ENCODE results near the gene ARHGAP29.
"Not testable (repeated sequence)": the region's sequence is repeated elsewhere in the genome, so short reads cannot be mapped to it uniquely, and the experiment has no call there.

- TF ChIP-seq TRIM28 (IDR thresholded peaks at IDR 0.05; ENCODE audit: borderline replicate concordance, low read length); YY1 (tag by site-specific recombination; IDR thresholded peaks at IDR 0.05); ZNF274 (IDR thresholded peaks at IDR 0.05; ENCODE audit: low read length); ZNF274 (tag by site-specific recombination; IDR thresholded peaks at IDR 0.05; ENCODE audit: borderline replicate concordance); ZNF366 (tag by site-specific recombination; conservative IDR thresholded peaks at IDR 0.05): not testable (repeated sequence)
- TF ChIP-seq, protein P1, sequence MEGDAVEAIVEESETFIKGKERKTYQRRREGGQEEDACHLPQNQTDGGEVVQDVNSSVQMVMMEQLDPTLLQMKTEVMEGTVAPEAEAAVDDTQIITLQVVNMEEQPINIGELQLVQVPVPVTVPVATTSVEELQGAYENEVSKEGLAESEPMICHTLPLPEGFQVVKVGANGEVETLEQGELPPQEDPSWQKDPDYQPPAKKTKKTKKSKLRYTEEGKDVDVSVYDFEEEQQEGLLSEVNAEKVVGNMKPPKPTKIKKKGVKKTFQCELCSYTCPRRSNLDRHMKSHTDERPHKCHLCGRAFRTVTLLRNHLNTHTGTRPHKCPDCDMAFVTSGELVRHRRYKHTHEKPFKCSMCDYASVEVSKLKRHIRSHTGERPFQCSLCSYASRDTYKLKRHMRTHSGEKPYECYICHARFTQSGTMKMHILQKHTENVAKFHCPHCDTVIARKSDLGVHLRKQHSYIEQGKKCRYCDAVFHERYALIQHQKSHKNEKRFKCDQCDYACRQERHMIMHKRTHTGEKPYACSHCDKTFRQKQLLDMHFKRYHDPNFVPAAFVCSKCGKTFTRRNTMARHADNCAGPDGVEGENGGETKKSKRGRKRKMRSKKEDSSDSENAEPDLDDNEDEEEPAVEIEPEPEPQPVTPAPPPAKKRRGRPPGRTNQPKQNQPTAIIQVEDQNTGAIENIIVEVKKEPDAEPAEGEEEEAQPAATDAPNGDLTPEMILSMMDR (tag by site-specific recombination; IDR thresholded peaks at IDR 0.05): not testable (repeated sequence)
Measured at GRCh38 chr1:94149166-94149565, 88.2 kb downstream of the ARHGAP29 start.

All from HEK293 (cell line).